ENCODE measurements around the gene NR3C2.

DNA sequence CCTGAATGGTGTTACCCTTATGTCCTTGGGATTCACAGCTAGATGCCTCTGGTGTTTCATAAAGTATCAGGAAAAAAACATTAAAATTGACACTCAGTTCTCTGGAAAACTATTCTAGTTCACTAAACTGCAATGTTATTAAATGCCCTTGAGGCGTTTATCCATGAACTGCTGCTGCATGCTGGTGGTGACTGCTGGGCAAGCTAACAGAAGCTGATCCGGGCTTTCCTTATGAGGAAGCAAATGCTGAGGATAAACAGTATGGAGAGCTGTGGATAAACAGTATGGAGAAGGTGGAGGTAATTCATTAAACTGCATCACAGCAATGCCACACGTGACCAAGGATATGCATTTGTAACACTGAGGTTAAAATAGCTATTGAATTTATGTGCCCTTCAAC, 227.0 kb downstream of the NR3C2 start:
- TF ChIP-seq, protein P1, sequence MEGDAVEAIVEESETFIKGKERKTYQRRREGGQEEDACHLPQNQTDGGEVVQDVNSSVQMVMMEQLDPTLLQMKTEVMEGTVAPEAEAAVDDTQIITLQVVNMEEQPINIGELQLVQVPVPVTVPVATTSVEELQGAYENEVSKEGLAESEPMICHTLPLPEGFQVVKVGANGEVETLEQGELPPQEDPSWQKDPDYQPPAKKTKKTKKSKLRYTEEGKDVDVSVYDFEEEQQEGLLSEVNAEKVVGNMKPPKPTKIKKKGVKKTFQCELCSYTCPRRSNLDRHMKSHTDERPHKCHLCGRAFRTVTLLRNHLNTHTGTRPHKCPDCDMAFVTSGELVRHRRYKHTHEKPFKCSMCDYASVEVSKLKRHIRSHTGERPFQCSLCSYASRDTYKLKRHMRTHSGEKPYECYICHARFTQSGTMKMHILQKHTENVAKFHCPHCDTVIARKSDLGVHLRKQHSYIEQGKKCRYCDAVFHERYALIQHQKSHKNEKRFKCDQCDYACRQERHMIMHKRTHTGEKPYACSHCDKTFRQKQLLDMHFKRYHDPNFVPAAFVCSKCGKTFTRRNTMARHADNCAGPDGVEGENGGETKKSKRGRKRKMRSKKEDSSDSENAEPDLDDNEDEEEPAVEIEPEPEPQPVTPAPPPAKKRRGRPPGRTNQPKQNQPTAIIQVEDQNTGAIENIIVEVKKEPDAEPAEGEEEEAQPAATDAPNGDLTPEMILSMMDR (IDR thresholded peaks at IDR 0.05): no peak
- no peak for TF ChIP-seq POLR2A (IDR thresholded peaks at IDR 0.05)

Data from tibial nerve (tissue), 3 donors.